ENCODE results near the gene TMEM126A.

TMEM126A gene

GRCh38 chr11:85699957-85700741 lies 52.4 kb downstream of the TMEM126A start:
- FAIRE-seq (no peak), DNase-seq (ENCODE audit: insufficient read length, low spot score) (no peak)
- no peak for TF ChIP-seq CTCF (IDR thresholded peaks at IDR 0.05; ENCODE audit: insufficient read depth, missing control alignments)

- no peak for TF ChIP-seq CTCF (IDR thresholded peaks at IDR 0.05; ENCODE audit: insufficient read depth, missing control alignments)
- DNase-seq (ENCODE audit: insufficient read length, low spot score) (no peak), FAIRE-seq (no peak)
Observed at GRCh38 chr11:85704967-85705366, 57.2 kb downstream of the TMEM126A start.

GRCh38 chr11:85705800-85706199 lies 58.0 kb downstream of the TMEM126A start:
- no peak for TF ChIP-seq CTCF (IDR thresholded peaks at IDR 0.05; ENCODE audit: insufficient read depth, missing control alignments)
- FAIRE-seq = no peak

More at GRCh38 chr11:85705800-85706199, 58.0 kb downstream of the TMEM126A start:
- DNase-seq (ENCODE audit: insufficient read length, low spot score) = no peak
